HG03175 (cell line): ENCODE measurements around the gene PDCD2L.
"Not testable (repeated sequence)": the region's sequence is repeated elsewhere in the genome, so short reads cannot be mapped to it uniquely, and the experiment has no call there.

Source experiments
- ATAC-seq: cut with Tn5 transposase; IDR thresholded peaks from one replicate; pipeline ENCODE4 v1.9.1; 2021; ENCODE audit warnings: mild to moderate bottlenecking, moderate library complexity; ENCODE audit not compliant: unreplicated experiment

PDCD2L gene

GRCh38 chr19:34404109-34404909 lies at the start of gene PDCD2L:
TSS of gene PDCD2L (plus strand) at chr19:34404399. CDS start at chr19:34404431, 32 bp downstream.
- ATAC-seq: peak; percentile 79

- ATAC-seq: no peak
These were observed 49.0 kb upstream of the PDCD2L start for GRCh38 chr19:34355201-34355600.

- no peak for ATAC-seq
These were observed 47.3 kb upstream of the PDCD2L start for GRCh38 chr19:34356875-34357274.

GRCh38 chr19:34357431-34357830 lies 46.8 kb upstream of the PDCD2L start:
- ATAC-seq: no peak

GRCh38 chr19:34359140-34359953 lies 44.9 kb upstream of the PDCD2L start:
- peak; percentile 90 for ATAC-seq

GRCh38 chr19:34359954-34360315 lies 44.3 kb upstream of the PDCD2L start:
- ATAC-seq: no peak

GRCh38 chr19:34360354-34360909 lies 43.8 kb upstream of the PDCD2L start:
- no peak for ATAC-seq

GRCh38 chr19:34362679-34363069 lies 41.5 kb upstream of the PDCD2L start:
- ATAC-seq: no peak

- ATAC-seq: no peak
These were observed 41.1 kb upstream of the PDCD2L start for GRCh38 chr19:34363094-34363493.

- ATAC-seq: no peak
These were observed 40.3 kb upstream of the PDCD2L start for GRCh38 chr19:34363930-34364329.

- no peak for ATAC-seq
These were observed 39.8 kb upstream of the PDCD2L start for GRCh38 chr19:34364462-34364829.

- peak; percentile 66 for ATAC-seq
These were observed 39.3 kb upstream of the PDCD2L start, which contains the start of gene GPI for GRCh38 chr19:34364830-34365462. TSS of gene GPI (plus strand) at chr19:34365196. CDS start at chr19:34365267, 71 bp downstream.

GRCh38 chr19:34365463-34366401 lies 38.5 kb upstream of the PDCD2L start:
- no peak for ATAC-seq

GRCh38 chr19:34366738-34367623 lies 37.2 kb upstream of the PDCD2L start:
- no peak for ATAC-seq

GRCh38 chr19:34367624-34367957 lies 36.6 kb upstream of the PDCD2L start:
- no peak for ATAC-seq

GRCh38 chr19:34368338-34368737 lies 35.9 kb upstream of the PDCD2L start:
- ATAC-seq: no peak

GRCh38 chr19:34369166-34369565 lies 35.0 kb upstream of the PDCD2L start:
- ATAC-seq: not testable (repeated sequence)

GRCh38 chr19:34370117-34370516 lies 34.1 kb upstream of the PDCD2L start:
- no peak for ATAC-seq

GRCh38 chr19:34370983-34371382 lies 33.2 kb upstream of the PDCD2L start:
- ATAC-seq: no peak
